Peyer's patch (tissue), 4 donors: ENCODE data around the gene PLB1. TPM values are rescaled to one million over a fixed set of nuclear protein-coding genes. Genes with fewer than 3 reads are reported as not detected.

Source experiments
- DNase-seq, 3 donors: peaks; one replicate each; pipeline ENCODE4 v3.0.0-alpha.2; 2017 to 2019
- H3K27ac ChIP-seq, 4 donors: fragments of 200-600 bp; sonication (generic); one replicate each; pipeline ENCODE4 v1.5.1; 2016 to 2019
- H3K27me3 ChIP-seq, 2 donors: fragments of 200-600 bp; sonication (generic); one replicate each; pipeline ENCODE4 v1.5.1; 2019
- H3K36me3 ChIP-seq, 3 donors: fragments of 200-600 bp; sonication (generic); one replicate each; pipeline ENCODE4 v1.5.1; 2016 to 2019
- H3K4me1 ChIP-seq, 4 donors: fragments of 200-600 bp; sonication (generic); one replicate each; pipeline ENCODE4 v1.5.1; 2016 to 2019
- H3K4me3 ChIP-seq, 4 donors: fragments of 200-600 bp; sonication (generic); 1 replicate in 3 of 4; 2 replicates in 1 of 4; pipeline ENCODE4 v1.5.1; 2016 to 2019; ENCODE audit warnings: mild to moderate bottlenecking in 1 of 4
- H3K9me3 ChIP-seq, 4 donors: fragments of 200-600 bp; sonication (generic); one replicate each; pipeline ENCODE4 v1.5.1; 2016 to 2019; ENCODE audit warnings: mild to moderate bottlenecking in 1 of 4
- POLR2A ChIP-seq, 2 donors: fragments of 450-650 bp; IDR thresholded peaks; one replicate each; pipeline ENCODE4 v1.5.1; 2017; ENCODE audit warnings: antibody characterized with exemption in 2 of 2, mild to moderate bottlenecking in 2 of 2, moderate library complexity in 2 of 2
- total RNA-seq, 4 donors: library from RNA; depleted of rRNA; stranded (reverse); fragments of >200 nt; gene quantifications; one replicate each; pipeline ENCODE4 v1.1.0, GENCODE V29; 2016
- TF ChIP-seq, protein P1 (sequence below), 6 experiments: fragments of 450-650 bp in 4 of 6; fragments of 200-600 bp in 2 of 6; sonication (generic) in 1 of 6; IDR thresholded peaks; one replicate each; pipeline ENCODE4 v1.5.1; 2017 to 2019; ENCODE audit warnings: antibody characterized with exemption in 6 of 6, mild to moderate bottlenecking in 3 of 6, moderate library complexity in 1 of 6

Gene PLB1
- total RNA-seq, 4 donors from 2014 or later: 9.1 to 345 (median 146) TPM

- no peak overlapping the region for H3K27ac ChIP-seq
Measured at GRCh38 chr2:28618221-28619141, 122.6 kb downstream of the PLB1 start.

GRCh38 chr2:28619213-28620196, 123.6 kb downstream of the PLB1 start:
- DNase-seq: no peak

More at GRCh38 chr2:28618221-28619141, 122.6 kb downstream of the PLB1 start:
- TF ChIP-seq, protein P1, sequence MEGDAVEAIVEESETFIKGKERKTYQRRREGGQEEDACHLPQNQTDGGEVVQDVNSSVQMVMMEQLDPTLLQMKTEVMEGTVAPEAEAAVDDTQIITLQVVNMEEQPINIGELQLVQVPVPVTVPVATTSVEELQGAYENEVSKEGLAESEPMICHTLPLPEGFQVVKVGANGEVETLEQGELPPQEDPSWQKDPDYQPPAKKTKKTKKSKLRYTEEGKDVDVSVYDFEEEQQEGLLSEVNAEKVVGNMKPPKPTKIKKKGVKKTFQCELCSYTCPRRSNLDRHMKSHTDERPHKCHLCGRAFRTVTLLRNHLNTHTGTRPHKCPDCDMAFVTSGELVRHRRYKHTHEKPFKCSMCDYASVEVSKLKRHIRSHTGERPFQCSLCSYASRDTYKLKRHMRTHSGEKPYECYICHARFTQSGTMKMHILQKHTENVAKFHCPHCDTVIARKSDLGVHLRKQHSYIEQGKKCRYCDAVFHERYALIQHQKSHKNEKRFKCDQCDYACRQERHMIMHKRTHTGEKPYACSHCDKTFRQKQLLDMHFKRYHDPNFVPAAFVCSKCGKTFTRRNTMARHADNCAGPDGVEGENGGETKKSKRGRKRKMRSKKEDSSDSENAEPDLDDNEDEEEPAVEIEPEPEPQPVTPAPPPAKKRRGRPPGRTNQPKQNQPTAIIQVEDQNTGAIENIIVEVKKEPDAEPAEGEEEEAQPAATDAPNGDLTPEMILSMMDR (IDR thresholded peaks at IDR 0.05): no peak
- no peak for TF ChIP-seq POLR2A (IDR thresholded peaks at IDR 0.05)
- no peaks in the 10 kb centered on the region for H3K36me3 ChIP-seq
- H3K9me3 ChIP-seq: no peaks in the 10 kb centered on the region
- H3K4me1 ChIP-seq: peaks cover 7 to 40% (median 16%) of the 10 kb centered on the region in 4 donors
- H3K4me3 ChIP-seq: no peak overlapping the region
- H3K27me3 ChIP-seq: no peaks in the 10 kb centered on the region
- DNase-seq: no peak

DNA sequence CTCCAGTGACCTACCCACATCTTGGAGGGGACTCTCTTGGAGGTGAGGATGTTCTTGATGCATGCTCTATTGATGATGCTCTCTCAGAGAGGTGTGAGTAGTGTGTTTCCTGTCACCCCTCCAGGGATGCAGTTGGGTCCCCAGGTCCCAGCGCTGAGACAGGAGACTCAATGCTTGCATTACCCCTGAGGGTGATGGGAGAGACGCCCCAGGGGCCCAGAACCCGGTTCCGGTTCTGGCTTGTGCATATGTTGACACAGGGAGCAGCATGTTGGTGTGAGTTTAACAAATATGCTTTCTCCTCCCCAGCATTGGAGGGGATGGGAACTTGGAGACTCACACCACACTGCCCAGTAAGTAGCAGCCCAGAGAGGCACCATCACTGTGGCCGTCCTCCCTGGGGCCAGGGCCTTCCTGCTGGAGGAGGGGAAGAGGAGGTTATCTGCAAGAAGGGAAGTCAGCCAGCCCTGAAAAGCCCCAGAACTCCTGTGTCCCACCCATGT, 124.5 kb downstream of the PLB1 start:
- no peak for DNase-seq
- H3K36me3 ChIP-seq: no peaks in the 10 kb centered on the region
- no peaks in the 10 kb centered on the region for H3K9me3 ChIP-seq
- H3K4me1 ChIP-seq: peaks cover 15 to 59% (median 21%) of the 10 kb centered on the region in 4 donors
- H3K4me3 ChIP-seq: no peak overlapping the region
- no peak for TF ChIP-seq POLR2A (IDR thresholded peaks at IDR 0.05)
- TF ChIP-seq, protein P1 (IDR thresholded peaks at IDR 0.05): no peak
- H3K27ac ChIP-seq: peak overlapping the region; percentile 75 to 93 (median 87)
- H3K27me3 ChIP-seq: no peaks in the 10 kb centered on the region

More at GRCh38 chr2:28619213-28620196, 123.6 kb downstream of the PLB1 start:
- Histone ChIP-seq H3K9me3 (no peaks in the 10 kb centered on the region), H3K4me3 (no peak overlapping the region), H3K36me3 (no peaks in the 10 kb centered on the region), H3K4me1 (peaks cover 7 to 51% (median 16%) of the 10 kb centered on the region in 4 donors), H3K27me3 (no peaks in the 10 kb centered on the region), H3K27ac (peak overlapping the region; percentile 10 to 93 (median 87))
- TF ChIP-seq POLR2A (IDR thresholded peaks at IDR 0.05): no peak
- TF ChIP-seq, protein P1 (IDR thresholded peaks at IDR 0.05): no peak

GRCh38 chr2:28620801-28621171, 124.9 kb downstream of the PLB1 start:
- Histone ChIP-seq H3K27me3 (no peaks in the 10 kb centered on the region), H3K4me1 (peaks cover 15 to 63% (median 24%) of the 10 kb centered on the region in 4 donors), H3K4me3 (no peak overlapping the region), H3K36me3 (no peaks in the 10 kb centered on the region), H3K27ac (peak overlapping the region; percentile 75 to 93 (median 87)), H3K9me3 (no peaks in the 10 kb centered on the region)
- no peak for DNase-seq
- TF ChIP-seq, protein P1 (IDR thresholded peaks at IDR 0.05): no peak
- TF ChIP-seq POLR2A (IDR thresholded peaks at IDR 0.05): no peak
